Measurements from ENCODE around the gene IDUA. TPM values are rescaled to one million over a fixed set of nuclear protein-coding genes. Genes with fewer than 3 reads are reported as not detected.

IDUA gene
- total RNA-seq, 1 donor: 21.7 TPM

DNA sequence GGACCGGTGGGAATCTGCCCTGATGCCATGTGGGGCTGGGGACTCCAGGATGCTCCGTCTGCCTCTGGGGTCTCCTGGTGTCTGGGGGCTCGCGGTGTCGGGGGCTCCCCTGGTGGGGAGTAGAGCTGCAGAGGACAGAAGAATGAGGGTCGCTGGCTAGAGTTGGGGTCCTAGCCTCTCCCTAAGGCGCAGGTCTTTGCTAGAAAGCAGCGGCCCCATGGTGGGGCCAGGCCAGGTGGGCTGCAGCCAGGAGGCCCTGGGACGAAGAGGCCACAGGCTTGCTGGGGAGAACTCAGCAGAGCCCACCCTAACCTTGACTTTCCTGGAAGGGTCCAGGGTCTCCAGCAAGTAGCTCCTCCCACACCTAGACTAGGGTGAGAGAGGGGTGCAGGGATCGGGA lies 46.0 kb downstream of the IDUA start:
- H3K4me3 ChIP-seq (ENCODE audit: low read depth, low read length): no peak overlapping the region
- no peak for DNase-seq (ENCODE audit: low read depth)
- TF ChIP-seq, protein P1, sequence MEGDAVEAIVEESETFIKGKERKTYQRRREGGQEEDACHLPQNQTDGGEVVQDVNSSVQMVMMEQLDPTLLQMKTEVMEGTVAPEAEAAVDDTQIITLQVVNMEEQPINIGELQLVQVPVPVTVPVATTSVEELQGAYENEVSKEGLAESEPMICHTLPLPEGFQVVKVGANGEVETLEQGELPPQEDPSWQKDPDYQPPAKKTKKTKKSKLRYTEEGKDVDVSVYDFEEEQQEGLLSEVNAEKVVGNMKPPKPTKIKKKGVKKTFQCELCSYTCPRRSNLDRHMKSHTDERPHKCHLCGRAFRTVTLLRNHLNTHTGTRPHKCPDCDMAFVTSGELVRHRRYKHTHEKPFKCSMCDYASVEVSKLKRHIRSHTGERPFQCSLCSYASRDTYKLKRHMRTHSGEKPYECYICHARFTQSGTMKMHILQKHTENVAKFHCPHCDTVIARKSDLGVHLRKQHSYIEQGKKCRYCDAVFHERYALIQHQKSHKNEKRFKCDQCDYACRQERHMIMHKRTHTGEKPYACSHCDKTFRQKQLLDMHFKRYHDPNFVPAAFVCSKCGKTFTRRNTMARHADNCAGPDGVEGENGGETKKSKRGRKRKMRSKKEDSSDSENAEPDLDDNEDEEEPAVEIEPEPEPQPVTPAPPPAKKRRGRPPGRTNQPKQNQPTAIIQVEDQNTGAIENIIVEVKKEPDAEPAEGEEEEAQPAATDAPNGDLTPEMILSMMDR (IDR thresholded peaks at IDR 0.05; ENCODE audit: insufficient read depth, low read length): no peak

DNA sequence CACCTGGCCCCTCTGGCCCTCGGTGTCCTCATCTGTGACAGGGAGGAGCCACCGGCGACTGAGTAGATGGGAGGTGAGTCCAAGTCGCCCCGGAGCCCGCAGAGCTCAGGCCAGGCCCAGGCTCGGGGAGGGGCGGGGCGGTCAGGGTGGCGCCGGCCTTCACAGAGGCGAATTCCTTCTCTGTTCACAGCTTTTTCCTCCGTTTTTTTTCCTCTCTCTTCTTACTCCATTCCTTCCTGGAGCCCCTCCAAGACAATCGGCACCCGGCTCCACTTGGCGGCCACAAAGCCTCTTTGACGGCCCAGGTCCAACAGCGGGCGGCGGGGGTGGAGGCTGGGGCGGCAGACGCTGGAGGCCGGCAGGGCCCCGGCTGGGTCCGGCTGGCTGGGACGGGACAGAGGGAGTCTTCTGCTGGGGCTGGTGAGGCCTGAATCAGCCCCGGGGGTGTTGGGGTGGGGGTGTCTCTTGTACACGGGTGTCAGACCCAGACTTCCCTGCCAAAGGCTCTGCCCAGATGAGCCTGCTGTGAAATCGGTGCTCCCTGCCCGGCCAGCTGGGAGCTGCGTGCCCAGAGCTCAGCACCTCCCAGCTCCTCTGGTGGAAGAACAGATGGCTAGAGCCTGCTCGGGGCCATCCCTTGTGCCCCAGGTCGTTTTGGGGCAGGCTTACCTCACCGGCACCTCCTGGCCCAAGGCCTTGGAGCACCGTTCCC lies 47.2 kb downstream of the IDUA start:
- H3K4me3 ChIP-seq (ENCODE audit: low read depth, low read length): peak overlapping the region; percentile 52
- TF ChIP-seq, protein P1 (IDR thresholded peaks at IDR 0.05; ENCODE audit: insufficient read depth, low read length): no peak
- DNase-seq (ENCODE audit: low read depth): peak; percentile 91

DNA sequence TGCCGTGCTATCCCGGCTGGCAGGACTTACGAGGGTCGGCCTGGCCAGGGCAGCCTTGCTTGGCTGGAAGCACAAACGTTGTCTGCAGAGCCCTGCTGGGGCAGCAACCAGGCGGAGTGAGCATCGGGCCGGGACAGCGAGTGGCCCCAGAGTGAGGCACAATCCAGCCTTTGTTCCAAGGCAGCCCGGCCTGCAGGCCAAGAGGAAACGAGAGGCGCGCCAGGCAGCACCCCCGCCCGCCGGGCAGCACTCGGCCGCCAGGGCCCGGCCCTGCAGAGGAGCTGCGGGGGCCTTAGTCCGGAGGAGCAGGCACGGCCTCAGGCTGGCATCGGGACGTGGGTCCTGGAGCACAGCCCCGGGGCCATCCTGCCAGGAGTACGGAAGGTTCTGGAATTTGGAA lies 48.7 kb downstream of the IDUA start:
- no peak for DNase-seq (ENCODE audit: low read depth)
- H3K4me3 ChIP-seq (ENCODE audit: low read depth, low read length): no peak overlapping the region
- TF ChIP-seq, protein P1 (IDR thresholded peaks at IDR 0.05; ENCODE audit: insufficient read depth, low read length): no peak

DNA sequence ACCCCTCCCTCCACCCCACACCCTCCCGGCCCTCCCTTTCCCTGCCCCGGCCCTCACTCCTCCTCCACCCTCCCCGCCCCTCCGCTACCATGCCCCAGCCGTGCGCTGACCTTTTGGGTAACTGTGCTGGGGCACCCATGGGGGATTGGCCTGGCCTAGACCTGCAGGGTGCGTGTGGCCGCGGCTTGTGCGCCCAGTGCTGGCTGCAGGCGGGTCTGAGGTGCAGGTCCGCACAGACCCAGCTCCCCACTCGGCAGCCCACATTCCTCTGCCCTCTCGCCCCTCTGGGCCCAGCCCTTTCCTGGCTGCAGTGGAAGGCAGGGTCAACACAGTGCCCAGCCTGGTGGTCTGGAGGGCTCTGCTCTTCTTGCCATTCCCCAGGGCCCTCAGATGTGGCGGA lies 49.3 kb downstream of the IDUA start:
- H3K4me3 ChIP-seq (ENCODE audit: low read depth, low read length): no peak overlapping the region
- TF ChIP-seq, protein P1 (IDR thresholded peaks at IDR 0.05; ENCODE audit: insufficient read depth, low read length): no peak
- DNase-seq (ENCODE audit: low read depth): no peak

DNA sequence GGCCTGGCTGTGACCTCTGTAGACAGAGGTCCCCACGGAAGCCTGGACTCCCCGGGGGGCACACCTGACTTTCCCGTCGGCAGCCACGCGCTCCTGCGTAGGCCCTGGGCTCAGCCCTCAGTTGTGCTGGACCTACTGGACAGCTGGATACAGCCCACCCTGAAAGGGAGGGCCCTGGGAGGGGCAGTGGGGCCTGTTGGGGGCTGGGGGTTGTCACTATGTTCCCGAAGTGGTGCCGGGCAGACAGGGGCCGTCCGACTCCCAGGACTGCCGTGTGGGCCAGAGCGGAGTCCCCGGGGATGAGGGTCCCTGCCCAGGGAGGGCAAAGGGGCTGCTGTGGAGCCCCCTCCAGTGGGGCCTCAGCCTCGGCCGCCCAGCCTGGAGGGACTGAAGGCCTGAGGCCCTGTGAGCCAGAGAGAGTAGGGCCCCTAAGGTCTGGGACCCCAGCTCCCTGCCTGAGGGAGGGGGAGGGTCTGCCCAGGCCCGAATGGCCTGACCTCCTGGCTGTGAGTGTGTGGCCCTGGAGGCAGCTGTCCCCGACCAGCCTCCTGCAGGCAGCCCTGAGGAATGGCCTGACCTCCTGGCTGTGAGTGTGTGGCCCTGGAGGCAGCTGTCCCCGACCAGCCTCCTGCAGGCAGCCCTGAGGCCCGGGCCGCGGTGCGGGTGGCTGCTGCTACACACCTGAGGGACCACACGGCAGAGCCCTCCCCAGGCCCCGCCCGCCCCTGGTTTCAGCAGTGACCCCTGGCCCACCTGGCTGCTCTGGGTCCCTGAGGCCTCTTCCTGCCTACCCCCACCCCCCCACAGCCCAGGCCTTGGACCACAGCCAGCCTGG lies 50.3 kb downstream of the IDUA start:
- TF ChIP-seq, protein P1 (IDR thresholded peaks at IDR 0.05; ENCODE audit: insufficient read depth, low read length): no peak
- DNase-seq (ENCODE audit: low read depth): no peak
- no peak overlapping the region for H3K4me3 ChIP-seq (ENCODE audit: low read depth, low read length)

DNA sequence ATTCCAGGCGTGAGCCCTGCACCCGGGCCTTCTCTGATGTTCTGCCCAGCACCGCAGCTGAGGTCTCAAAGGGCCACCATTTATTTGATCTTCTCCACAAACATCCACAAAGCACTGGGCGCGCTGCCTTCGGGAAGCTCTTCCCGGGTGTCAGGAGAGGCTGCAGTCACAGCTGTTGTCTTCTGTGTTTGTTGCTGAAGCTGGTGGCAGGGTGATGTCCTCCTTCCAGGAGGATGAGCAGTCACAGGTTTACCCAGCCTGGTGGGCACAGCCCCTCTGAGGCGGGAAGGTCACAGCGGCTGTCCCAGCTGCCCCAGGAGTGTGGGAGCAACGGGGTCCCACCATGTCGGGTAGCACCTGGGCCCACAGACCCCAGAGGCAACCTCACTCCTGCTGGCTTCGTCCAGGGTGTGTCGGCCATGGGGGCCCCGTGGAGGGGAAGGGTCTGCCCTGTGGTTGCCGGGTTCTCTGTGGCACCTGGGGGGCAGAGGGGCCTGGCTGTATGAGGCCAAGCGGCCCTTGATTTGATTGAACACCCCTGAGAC lies 52.2 kb downstream of the IDUA start:
- no peak for DNase-seq (ENCODE audit: low read depth)
- TF ChIP-seq, protein P1 (IDR thresholded peaks at IDR 0.05; ENCODE audit: insufficient read depth, low read length): no peak
- H3K4me3 ChIP-seq (ENCODE audit: low read depth, low read length): no peak overlapping the region

All from fibroblast of the aortic adventitia (primary cell).